ENCODE measurements around the gene TFRC. TPM values are rescaled to one million over a fixed set of nuclear protein-coding genes. Genes with fewer than 3 reads are reported as not detected.
"Not testable (repeated sequence)": the region's sequence is repeated elsewhere in the genome, so short reads cannot be mapped to it uniquely, and the experiment has no call there.

Gene TFRC
- total RNA-seq, 1 experiment from 2014 or later: 604 TPM

- no TSS peak for BruUV-seq (replicated peaks)
- H3K4me1 ChIP-seq (ENCODE audit: control insufficient read depth, insufficient read depth, low read length): no peaks in the 10 kb centered on the region
- ChIA-PET POLR2A (no interaction called here), CTCF (interaction anchor here (0.6 kb wide), 1 partner anchor 352 kb away, joined by 4 read pairs; no protein-coding TSS in a partner anchor)
- no peak overlapping the region for H3K4me3 ChIP-seq (ENCODE audit: low read depth in 2 of 2, low read length in 2 of 2)
- no peaks in the 10 kb centered on the region for H3K36me3 ChIP-seq (ENCODE audit: control insufficient read depth, insufficient read depth, low read length)
- in situ Hi-C loops (cut with HindIII; ENCODE audit: low pct_unique_long_range_greater_than_20kb, low sequenced_read_pairs): no loop called here
- H3K27ac ChIP-seq (ENCODE audit: low read length): no peak overlapping the region
- intact Hi-C loops (cut with micrococcal nuclease; ENCODE audit: unreplicated experiment): loop anchor here (5.0 kb wide), 1 partner anchor 502 kb away; no protein-coding TSS in a partner anchor
- no peaks in the 10 kb centered on the region; the same call in 1 of the 2 replicates for H3K27me3 ChIP-seq (ENCODE audit: control insufficient read depth, insufficient read depth, low read length)
- no peaks in the 10 kb centered on the region for H3K9me3 ChIP-seq (ENCODE audit: control insufficient read depth, insufficient read depth, low read depth, low read length)
- ATAC-seq (no peak), DNase-seq (ENCODE audit: low read depth, low spot score) (no peak)
- TF ChIP-seq TCF7L2 (IDR thresholded peaks at IDR 0.05; ENCODE audit: low read depth, low read length) (no peak), CTCF (IDR thresholded peaks at IDR 0.05) (no peak), SIN3A (IDR thresholded peaks at IDR 0.05; ENCODE audit: borderline replicate concordance, insufficient read depth, low read depth, low read length) (no peak), REST (IDR thresholded peaks at IDR 0.05; ENCODE audit: insufficient read depth in 1 of 2, low read depth in 2 of 2, low read length in 1 of 2) (no peak), POLR2AphosphoS5 (IDR thresholded peaks at IDR 0.05; ENCODE audit: low read depth, low read length) (no peak)
Observed at GRCh38 chr3:196020373-196020772, 61.5 kb downstream of the TFRC start.

GRCh38 chr3:196019576-196019975 lies 62.3 kb downstream of the TFRC start:
- intact Hi-C loops (cut with micrococcal nuclease; ENCODE audit: unreplicated experiment); BruUV-seq (replicated peaks); in situ Hi-C loops (cut with HindIII; ENCODE audit: low pct_unique_long_range_greater_than_20kb, low sequenced_read_pairs); ATAC-seq; H3K36me3 ChIP-seq (ENCODE audit: control insufficient read depth, insufficient read depth, low read length); H3K4me1 ChIP-seq (ENCODE audit: control insufficient read depth, insufficient read depth, low read length); POLR2A ChIA-PET; H3K27me3 ChIP-seq (ENCODE audit: control insufficient read depth, insufficient read depth, low read length); H3K4me3 ChIP-seq (ENCODE audit: low read depth in 2 of 2, low read length in 2 of 2); H3K9me3 ChIP-seq (ENCODE audit: control insufficient read depth, insufficient read depth, low read depth, low read length); DNase-seq (ENCODE audit: low read depth, low spot score); H3K27ac ChIP-seq (ENCODE audit: low read length): not testable (repeated sequence)
- CTCF ChIA-PET: interaction anchor here (0.5 to 0.6 kb wide), 2 partner anchors 221 to 353 kb away, joined by 4 read pairs; no protein-coding TSS in a partner anchor

- intact Hi-C loops (cut with micrococcal nuclease; ENCODE audit: unreplicated experiment); ATAC-seq; H3K4me1 ChIP-seq (ENCODE audit: control insufficient read depth, insufficient read depth, low read length); H3K4me3 ChIP-seq (ENCODE audit: low read depth in 2 of 2, low read length in 2 of 2); BruUV-seq (replicated peaks); in situ Hi-C loops (cut with HindIII; ENCODE audit: low pct_unique_long_range_greater_than_20kb, low sequenced_read_pairs); H3K27ac ChIP-seq (ENCODE audit: low read length); H3K36me3 ChIP-seq (ENCODE audit: control insufficient read depth, insufficient read depth, low read length); H3K27me3 ChIP-seq (ENCODE audit: control insufficient read depth, insufficient read depth, low read length); H3K9me3 ChIP-seq (ENCODE audit: control insufficient read depth, insufficient read depth, low read depth, low read length); POLR2A ChIA-PET; DNase-seq (ENCODE audit: low read depth, low spot score); CTCF ChIA-PET: not testable (repeated sequence)
Observed at GRCh38 chr3:196018159-196018558, 63.7 kb downstream of the TFRC start.

All from Panc1 (cell line).